Endothelial cell (in vitro differentiated cells): ENCODE results near the gene NLRC5. TPM values are rescaled to one million over a fixed set of nuclear protein-coding genes. Genes with fewer than 3 reads are reported as not detected.
A peak's percentile ranks its signal among the peaks of the same experiment; 100 is the strongest.

Experiments used
- DNase-seq: peaks from one replicate; pipeline ENCODE4 v3.0.0; 2021; ENCODE audit warnings: low spot score
- H3K27ac Mint-ChIP-seq: one replicate; pipeline ENCODE4 v1.8.0; 2021; ENCODE audit warnings: mixed read lengths, inconsistent platforms; ENCODE audit not compliant: unreplicated experiment
- H3K27me3 Mint-ChIP-seq: one replicate; pipeline ENCODE4 v1.8.0; 2021; ENCODE audit warnings: mild to moderate bottlenecking, moderate library complexity, mixed read lengths, inconsistent platforms; ENCODE audit not compliant: unreplicated experiment
- H3K36me3 Mint-ChIP-seq: one replicate; pipeline ENCODE4 v1.8.0; 2021; ENCODE audit warnings: mild to moderate bottlenecking, low read depth, mixed read lengths, inconsistent platforms; ENCODE audit not compliant: unreplicated experiment
- H3K4me1 Mint-ChIP-seq: one replicate; pipeline ENCODE4 v1.8.0; 2021; ENCODE audit warnings: mild to moderate bottlenecking, mixed read lengths, inconsistent platforms; ENCODE audit not compliant: unreplicated experiment
- H3K4me3 Mint-ChIP-seq: one replicate; pipeline ENCODE4 v1.8.0; 2021; ENCODE audit warnings: mild to moderate bottlenecking, mixed read lengths, inconsistent platforms; ENCODE audit not compliant: unreplicated experiment
- H3K9me3 Mint-ChIP-seq: one replicate; pipeline ENCODE4 v1.8.0; 2021; ENCODE audit warnings: mixed read lengths, inconsistent platforms; ENCODE audit not compliant: unreplicated experiment
- CTCF ChIP-seq: fragments of 200-600 bp; sonication (generic); IDR thresholded peaks from one replicate; pipeline ENCODE4 v1.5.0; 2021; ENCODE audit warnings: antibody characterized with exemption; ENCODE audit not compliant: unreplicated experiment
- total RNA-seq: library from RNA; stranded (reverse); fragmentation: NEBNext Ultra II Directional; extraction: Animal tissue kit (Norgen Biotek cat#: 25700); gene quantifications from one replicate; pipeline ENCODE4 v1.2.1, GENCODE V29; 2021; ENCODE audit not compliant: unreplicated experiment

The NLRC5 gene
- total RNA-seq, 1 donor from 2014 or later, result 2.4 TPM

DNA sequence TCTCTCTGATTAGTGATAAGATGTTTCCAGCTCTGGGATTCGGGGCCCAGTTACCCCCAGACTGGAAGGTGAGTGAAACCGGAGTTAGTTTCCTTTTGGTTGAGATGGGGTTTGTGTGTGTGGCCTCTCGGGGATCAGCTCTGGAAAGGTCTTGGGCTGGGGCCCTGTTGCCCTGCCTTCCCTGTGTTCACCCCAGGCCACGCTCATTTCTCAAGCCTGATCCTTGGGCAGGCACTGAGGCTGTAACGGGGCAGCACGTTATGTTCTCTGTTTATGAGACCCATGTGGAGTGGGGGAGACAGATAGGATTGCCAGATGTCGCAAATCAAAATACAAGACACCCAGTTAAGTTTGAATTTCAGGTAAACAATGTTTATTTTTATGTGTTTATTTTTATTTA lies 138.5 kb downstream of the NLRC5 start:
- no peak for DNase-seq
- TF ChIP-seq CTCF, result no peak
- peak overlapping the region; percentile 7 for H3K27ac Mint-ChIP-seq
- no peaks in the 10 kb centered on the region for H3K9me3 Mint-ChIP-seq
- H3K27me3 Mint-ChIP-seq, result peaks cover 14% of the 10 kb centered on the region
- peaks cover 3% of the 10 kb centered on the region for H3K4me1 Mint-ChIP-seq
- peaks cover 48% of the 10 kb centered on the region for H3K36me3 Mint-ChIP-seq
- peak overlapping the region; percentile 29 for H3K4me3 Mint-ChIP-seq

DNA sequence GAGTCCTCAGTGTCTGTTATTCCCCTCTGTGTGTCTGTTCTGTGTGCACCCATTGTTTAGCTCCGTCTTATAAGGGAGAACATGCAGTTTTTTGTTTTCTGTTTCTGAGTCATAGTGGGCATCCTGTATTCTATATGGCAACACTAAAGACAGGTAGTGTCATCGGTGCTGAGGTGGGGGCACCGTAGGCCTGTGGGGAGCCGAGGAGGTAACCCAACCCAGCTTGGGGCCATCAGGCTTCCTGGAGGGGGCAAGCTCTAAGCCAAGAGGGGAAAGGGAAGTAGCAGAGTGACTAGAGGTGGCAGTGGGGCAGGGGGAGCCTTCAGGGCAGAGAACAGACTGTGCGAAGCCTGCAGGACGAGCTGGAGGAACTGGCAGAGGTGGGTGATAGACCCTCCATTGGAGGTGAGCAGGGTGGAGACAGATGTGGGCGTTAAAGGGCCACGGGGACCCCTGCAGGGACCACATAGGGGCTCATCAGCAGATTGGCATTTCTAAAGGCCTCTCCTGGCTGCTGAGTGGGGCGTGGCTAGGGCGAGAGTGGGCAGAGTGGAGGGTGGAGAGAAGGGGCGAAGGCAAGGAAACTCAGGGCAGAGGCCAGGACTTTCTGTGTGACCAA lies 139.5 kb downstream of the NLRC5 start:
- TF ChIP-seq CTCF, result no peak
- Mint-ChIP-seq H3K36me3 (peaks cover 39% of the 10 kb centered on the region), H3K27me3 (peaks cover 10% of the 10 kb centered on the region), H3K27ac (no peak overlapping the region), H3K4me1 (peaks cover 3% of the 10 kb centered on the region), H3K9me3 (no peaks in the 10 kb centered on the region), H3K4me3 (no peak overlapping the region)
- DNase-seq, result no peak

DNA sequence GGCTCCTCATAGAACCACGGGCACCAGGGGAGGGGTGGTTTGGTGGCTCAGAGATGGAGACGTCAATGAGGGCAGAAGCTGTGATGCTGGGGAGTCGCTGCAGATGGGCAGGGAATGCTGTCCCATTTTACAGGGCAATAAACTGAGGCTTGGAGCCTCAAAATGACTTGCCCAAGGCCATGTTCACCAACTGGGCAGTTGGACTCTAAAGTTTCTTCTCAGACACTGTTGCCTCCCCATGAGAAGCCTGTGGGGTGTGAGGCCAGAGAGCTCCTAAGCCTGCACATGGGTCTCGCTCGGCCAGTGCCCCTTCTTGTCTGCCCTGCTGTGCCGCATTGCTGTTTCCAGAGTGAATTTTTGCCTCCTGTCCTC lies 141.6 kb downstream of the NLRC5 start:
- no peak for TF ChIP-seq CTCF
- peaks cover 10% of the 10 kb centered on the region for H3K27me3 Mint-ChIP-seq
- no peaks in the 10 kb centered on the region for H3K9me3 Mint-ChIP-seq
- no peak for DNase-seq
- H3K27ac Mint-ChIP-seq, result no peak overlapping the region
- H3K4me3 Mint-ChIP-seq, result no peak overlapping the region
- H3K4me1 Mint-ChIP-seq, result peaks cover 10% of the 10 kb centered on the region
- H3K36me3 Mint-ChIP-seq, result peaks cover 24% of the 10 kb centered on the region

GRCh38 chr16:57131351-57131970 lies 142.1 kb downstream of the NLRC5 start:
- Mint-ChIP-seq H3K9me3 (no peaks in the 10 kb centered on the region), H3K27me3 (peaks cover 10% of the 10 kb centered on the region), H3K36me3 (peaks cover 25% of the 10 kb centered on the region), H3K4me3 (no peak overlapping the region), H3K27ac (no peak overlapping the region), H3K4me1 (peaks cover 10% of the 10 kb centered on the region)
- DNase-seq, result no peak
- TF ChIP-seq CTCF, result no peak

DNA sequence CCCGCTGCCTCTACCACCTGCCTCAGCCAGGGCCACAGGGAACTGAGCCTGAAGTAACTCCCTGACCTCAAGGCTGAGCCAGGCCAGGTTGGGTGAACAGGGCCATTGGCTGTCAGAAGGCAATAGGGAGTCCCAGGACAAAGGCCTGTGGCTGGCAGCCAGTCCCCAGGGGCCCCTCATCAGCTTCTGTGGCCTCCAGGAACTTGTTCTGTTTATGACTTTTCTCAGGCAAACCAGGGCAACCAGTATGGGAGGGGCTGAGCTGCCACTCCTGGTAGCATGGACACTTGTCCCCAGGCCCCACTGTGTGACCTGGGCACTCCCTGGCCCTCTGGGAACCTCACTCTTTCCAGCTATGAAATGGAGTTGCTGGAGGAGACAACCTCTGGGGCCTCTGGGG lies 143.1 kb downstream of the NLRC5 start:
- Mint-ChIP-seq H3K27ac (peak overlapping the region; percentile 64), H3K27me3 (peaks cover 16% of the 10 kb centered on the region), H3K4me1 (peaks cover 13% of the 10 kb centered on the region), H3K4me3 (no peak overlapping the region), H3K9me3 (no peaks in the 10 kb centered on the region), H3K36me3 (peaks cover 22% of the 10 kb centered on the region)
- no peak for TF ChIP-seq CTCF
- DNase-seq, result no peak
